HepG2 (cell line): ENCODE measurements around the gene SH3PXD2A. TPM values are rescaled to one million over a fixed set of nuclear protein-coding genes. Genes with fewer than 3 reads are reported as not detected.
A peak's percentile ranks its signal among the peaks of the same experiment; 100 is the strongest.

Experiments
- CEBPG ChIP-seq: IDR thresholded peaks from 2 replicates; pipeline ENCODE4 v1.6.1; 2016
- ELF3 ChIP-seq: IDR thresholded peaks from 2 replicates; pipeline ENCODE4 v1.6.1; 2016; ENCODE audit warnings: missing genetic modification reagents, missing compliant biosample characterization
- ETS1 ChIP-seq: sonication (generic); formaldehyde crosslinking; IDR thresholded peaks from 2 replicates; pipeline ENCODE4 v1.4.0; 2020; ENCODE audit warnings: missing genetic modification reagents
- FOSL2 ChIP-seq: sonication (generic); formaldehyde crosslinking; IDR thresholded peaks from 2 replicates; pipeline ENCODE4 v1.4.0; 2020; ENCODE audit warnings: missing genetic modification reagents
- HOXA7 ChIP-seq: sonication (generic); formaldehyde crosslinking; IDR thresholded peaks from 2 replicates; pipeline ENCODE4 v1.8.1; 2022; ENCODE audit warnings: mild to moderate bottlenecking, missing genetic modification reagents, moderate library complexity
- JUND ChIP-seq: sonication (generic); formaldehyde crosslinking; IDR thresholded peaks from 2 replicates; pipeline ENCODE4 v1.8.0; 2022; ENCODE audit warnings: mild to moderate bottlenecking, missing genetic modification reagents
- KLF12 ChIP-seq: sonication (generic); formaldehyde crosslinking; IDR thresholded peaks from 2 replicates; pipeline ENCODE4 v1.4.0; 2020; ENCODE audit warnings: missing genetic modification reagents, borderline replicate concordance
- MAX ChIP-seq: IDR thresholded peaks from 2 replicates; pipeline ENCODE4 v1.6.1; 2012; ENCODE audit warnings: inconsistent platforms
- MEIS2 ChIP-seq: sonication (generic); formaldehyde crosslinking; IDR thresholded peaks from 2 replicates; pipeline ENCODE4 v1.9.0; 2021; ENCODE audit warnings: mild to moderate bottlenecking, missing genetic modification reagents
- MIER3 ChIP-seq: IDR thresholded peaks from 2 replicates; pipeline ENCODE4 v1.6.1; 2016; ENCODE audit warnings: missing compliant biosample characterization, borderline replicate concordance
- NR2F1 ChIP-seq, 2 experiments: fragments of 450-650 bp in 1 of 2; formaldehyde crosslinking in 1 of 2; IDR thresholded peaks; 2 replicates each; pipeline versions ENCODE4 v1.5.0 to v1.6.1; 2016 to 2020; ENCODE audit warnings: mild to moderate bottlenecking in 1 of 2, missing compliant biosample characterization in 1 of 2, missing genetic modification reagents in 1 of 2, moderate library complexity in 1 of 2
- RERE ChIP-seq: IDR thresholded peaks from 2 replicates; pipeline ENCODE4 v1.6.1; 2016; ENCODE audit warnings: low read depth, missing genetic modification reagents, missing compliant biosample characterization
- RFX5 ChIP-seq: IDR thresholded peaks from 2 replicates; pipeline ENCODE4 v1.6.1; 2011; ENCODE audit warnings: low read depth, low read length, improper control_type of control experiment
- SAP130 ChIP-seq: IDR thresholded peaks from 2 replicates; pipeline ENCODE4 v1.6.1; 2016; ENCODE audit warnings: low read depth
- SP1 ChIP-seq, 2 experiments: fragments of 450-650 bp in 1 of 2; sonication (generic) in 1 of 2; formaldehyde crosslinking in 1 of 2; IDR thresholded peaks; 2 replicates each; pipeline versions ENCODE4 v1.4.0 to v1.6.1; 2016 to 2020; ENCODE audit warnings: missing genetic modification reagents in 1 of 2
- ZC3H13 ChIP-seq: sonication (generic); formaldehyde crosslinking; IDR thresholded peaks from 2 replicates; pipeline ENCODE4 v1.8.1; 2023; ENCODE audit warnings: mild to moderate bottlenecking, missing genetic modification reagents, moderate library complexity
- ZKSCAN1 ChIP-seq: fragments of 150-350 bp; IDR thresholded peaks from 2 replicates; pipeline ENCODE4 v1.6.1; 2014; ENCODE audit warnings: low read length
- ZNF225 ChIP-seq: sonication (generic); formaldehyde crosslinking; IDR thresholded peaks from 2 replicates; pipeline ENCODE4 v1.4.0; 2020; ENCODE audit warnings: mild to moderate bottlenecking, missing genetic modification reagents
- ZNF329 ChIP-seq: sonication (generic); formaldehyde crosslinking; IDR thresholded peaks from 2 replicates; pipeline ENCODE4 v1.9.0; 2021; ENCODE audit warnings: low read depth, mild to moderate bottlenecking, missing genetic modification reagents
- ZNF558 ChIP-seq: sonication (generic); formaldehyde crosslinking; IDR thresholded peaks from 2 replicates; pipeline ENCODE4 v1.9.0; 2022; ENCODE audit warnings: mild to moderate bottlenecking, missing genetic modification reagents, borderline replicate concordance
- ZNF687 ChIP-seq: sonication (generic); formaldehyde crosslinking; IDR thresholded peaks from 2 replicates; pipeline ENCODE4 v1.5.1; 2020; ENCODE audit warnings: mild to moderate bottlenecking, missing genetic modification reagents, moderate library complexity
- polyA plus RNA-seq, 8 experiments: library from polyadenylated mRNA; depleted of rRNA in 3 of 8; stranded (reverse) in 7 of 8; unstranded in 1 of 8; fragments of >200 nt; fragmentation: Illumina TruSeq in 4 of 8; extraction: Trizol in 4 of 8; gene quantifications; 2 replicates each; pipeline versions ENCODE4 v1.2.1 to v1.2.3, GENCODE V29; 2011 to 2016; ENCODE audit warnings: low read depth in 4 of 8, missing spikeins in 1 of 8, mixed read lengths in 1 of 8; ENCODE audit not compliant: insufficient read depth in 1 of 8
- total RNA-seq, 5 experiments: library from RNA; depleted of rRNA; stranded (reverse); fragments of >200 nt; fragmentation: Illumina TruSeq; extraction: Trizol; gene quantifications; 2 replicates each; pipeline ENCODE4 v1.2.3, GENCODE V29; 2016; ENCODE audit warnings: low read depth in 1 of 5

Gene SH3PXD2A
- total and polyA plus RNA-seq, 2 of the 13 experiments (the other 11 are each of a cell fraction or from before 2014, with no cell fraction given): 11.1 to 11.3 TPM

- no peak for TF ChIP-seq CEBPG (CRISPR knock-in tag)
- no peak for TF ChIP-seq ZC3H13 (CRISPR knock-in tag)
- no peak for TF ChIP-seq JUND (CRISPR knock-in tag)
- no peak for TF ChIP-seq ZNF329 (CRISPR knock-in tag)
- TF ChIP-seq HOXA7: no peak
- TF ChIP-seq ZNF687 (CRISPR knock-in tag): no peak
- no peak for TF ChIP-seq NR2F1 (CRISPR knock-in tag; IDR thresholded peaks at IDR 0.05)
- no peak for TF ChIP-seq ETS1 (CRISPR knock-in tag)
- TF ChIP-seq SAP130: peak; percentile 14; the same call in 1 of the 2 replicates
- no peak for TF ChIP-seq MIER3 (CRISPR knock-in tag)
- TF ChIP-seq KLF12 (CRISPR knock-in tag): no peak
- no peak for TF ChIP-seq SP1 (IDR thresholded peaks at IDR 0.05)
- no peak for TF ChIP-seq SP1 (CRISPR knock-in tag; IDR thresholded peaks at IDR 0.05)
- no peak for TF ChIP-seq MEIS2 (CRISPR knock-in tag)
- TF ChIP-seq ZNF225 (CRISPR knock-in tag): no peak
- TF ChIP-seq ELF3 (CRISPR knock-in tag): 0 out of 2 replicates have a peak, but pooled peaks have one; percentile 11
- no peak for TF ChIP-seq ZKSCAN1
- peak; percentile 72 for TF ChIP-seq FOSL2 (CRISPR knock-in tag)
- TF ChIP-seq RERE (CRISPR knock-in tag): no peak
- TF ChIP-seq ZNF558 (CRISPR knock-in tag): no peak
- no peak for TF ChIP-seq RFX5
- no peak for TF ChIP-seq MAX
Observed at GRCh38 chr10:103828107-103828506, 27.3 kb downstream of the SH3PXD2A start (continued).
